HepG2 (cell line): ENCODE measurements around the gene ARL6.

Experiments used
- FOXM1 ChIP-seq: sonication (generic); formaldehyde crosslinking; IDR thresholded peaks from 2 replicates; pipeline ENCODE4 v1.5.0; 2020; ENCODE audit warnings: missing genetic modification reagents
- POLR2A ChIP-seq, 2 experiments: IDR thresholded peaks; 2 replicates each; pipeline ENCODE4 v1.6.1; 2011; ENCODE audit warnings: low read depth in 2 of 2, low read length in 2 of 2, mild to moderate bottlenecking in 1 of 2, moderate library complexity in 1 of 2; ENCODE audit not compliant: insufficient read depth in 1 of 2
- TF ChIP-seq, protein P1 (sequence below): sonication (generic); formaldehyde crosslinking; IDR thresholded peaks from 2 replicates; pipeline ENCODE4 v1.5.0; 2020; ENCODE audit warnings: mild to moderate bottlenecking, missing genetic modification reagents, moderate library complexity
- TF ChIP-seq, protein P2 (sequence below): sonication (generic); formaldehyde crosslinking; IDR thresholded peaks from 2 replicates; pipeline ENCODE4 v1.4.0; 2020; ENCODE audit warnings: mild to moderate bottlenecking, missing genetic modification reagents

DNA sequence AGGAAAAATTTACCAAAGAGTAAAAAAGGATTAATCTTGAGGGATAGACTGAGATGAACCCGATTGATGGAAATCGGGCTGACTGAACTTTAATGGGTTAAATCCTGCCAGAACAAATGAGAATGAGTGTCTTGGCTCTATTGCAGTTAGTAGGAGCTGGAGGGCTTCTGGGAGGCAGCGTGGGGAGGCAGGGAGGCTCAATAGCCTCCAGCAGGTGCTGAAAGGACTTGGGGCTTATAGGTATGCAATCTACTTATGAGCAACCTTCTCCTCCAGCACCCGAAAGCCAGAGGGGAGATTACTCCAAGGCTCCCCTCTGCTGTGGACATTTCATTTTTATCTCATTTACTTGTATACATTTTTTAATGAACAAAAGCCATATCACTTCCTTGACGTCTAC lies 56.2 kb downstream of the ARL6 start:
- TF ChIP-seq, protein P1, sequence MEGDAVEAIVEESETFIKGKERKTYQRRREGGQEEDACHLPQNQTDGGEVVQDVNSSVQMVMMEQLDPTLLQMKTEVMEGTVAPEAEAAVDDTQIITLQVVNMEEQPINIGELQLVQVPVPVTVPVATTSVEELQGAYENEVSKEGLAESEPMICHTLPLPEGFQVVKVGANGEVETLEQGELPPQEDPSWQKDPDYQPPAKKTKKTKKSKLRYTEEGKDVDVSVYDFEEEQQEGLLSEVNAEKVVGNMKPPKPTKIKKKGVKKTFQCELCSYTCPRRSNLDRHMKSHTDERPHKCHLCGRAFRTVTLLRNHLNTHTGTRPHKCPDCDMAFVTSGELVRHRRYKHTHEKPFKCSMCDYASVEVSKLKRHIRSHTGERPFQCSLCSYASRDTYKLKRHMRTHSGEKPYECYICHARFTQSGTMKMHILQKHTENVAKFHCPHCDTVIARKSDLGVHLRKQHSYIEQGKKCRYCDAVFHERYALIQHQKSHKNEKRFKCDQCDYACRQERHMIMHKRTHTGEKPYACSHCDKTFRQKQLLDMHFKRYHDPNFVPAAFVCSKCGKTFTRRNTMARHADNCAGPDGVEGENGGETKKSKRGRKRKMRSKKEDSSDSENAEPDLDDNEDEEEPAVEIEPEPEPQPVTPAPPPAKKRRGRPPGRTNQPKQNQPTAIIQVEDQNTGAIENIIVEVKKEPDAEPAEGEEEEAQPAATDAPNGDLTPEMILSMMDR = no peak
- TF ChIP-seq FOXM1 (CRISPR knock-in tag) = no peak
- TF ChIP-seq, protein P2, sequence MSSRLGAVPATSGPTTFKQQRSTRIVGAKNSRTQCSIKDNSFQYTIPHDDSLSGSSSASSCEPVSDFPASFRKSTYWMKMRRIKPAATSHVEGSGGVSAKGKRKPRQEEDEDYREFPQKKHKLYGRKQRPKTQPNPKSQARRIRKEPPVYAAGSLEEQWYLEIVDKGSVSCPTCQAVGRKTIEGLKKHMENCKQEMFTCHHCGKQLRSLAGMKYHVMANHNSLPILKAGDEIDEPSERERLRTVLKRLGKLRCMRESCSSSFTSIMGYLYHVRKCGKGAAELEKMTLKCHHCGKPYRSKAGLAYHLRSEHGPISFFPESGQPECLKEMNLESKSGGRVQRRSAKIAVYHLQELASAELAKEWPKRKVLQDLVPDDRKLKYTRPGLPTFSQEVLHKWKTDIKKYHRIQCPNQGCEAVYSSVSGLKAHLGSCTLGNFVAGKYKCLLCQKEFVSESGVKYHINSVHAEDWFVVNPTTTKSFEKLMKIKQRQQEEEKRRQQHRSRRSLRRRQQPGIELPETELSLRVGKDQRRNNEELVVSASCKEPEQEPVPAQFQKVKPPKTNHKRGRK (CRISPR knock-in tag) = no peak
- no peak for TF ChIP-seq POLR2A (IDR thresholded peaks at IDR 0.05; ENCODE audit: insufficient read depth in 1 of 2, low read depth in 2 of 2, low read length in 2 of 2)
